Pancreas (tissue), 10 donors: ENCODE data around the gene SVEP1. TPM values are rescaled to one million over a fixed set of nuclear protein-coding genes. Genes with fewer than 3 reads are reported as not detected.

Experiments
- ATAC-seq, 4 donors: fragments of 200-7000 bp; cut with Tn5 transposase; one replicate each; pipeline versions ENCODE4 v1.8.0 to v1.9.1; 2020; ENCODE audit warnings: mild to moderate bottlenecking in 4 of 4, moderate library complexity in 4 of 4
- DNase-seq, 6 donors: peaks; one replicate each; pipeline ENCODE4 v3.0.0-alpha.2; 2020
- FAIRE-seq: peaks from 2 replicates; lab custom pipeline; 2012; peaks lifted over from hg19 to GRCh38; lab: Jason Lieb, UNC
- H3K27ac ChIP-seq, 4 donors: fragments of 200-600 bp; sonication (generic); 1 replicate in 3 of 4; 2 replicates in 1 of 4; pipeline versions ENCODE4 v1.5.0 to v1.8.0; 2020
- H3K27me3 ChIP-seq, 4 donors: fragments of 200-600 bp; one replicate each; pipeline ENCODE4 v1.8.0; 2021
- H3K36me3 ChIP-seq, 3 donors: fragments of 200-600 bp; sonication (generic) in 1 of 3; one replicate each; pipeline versions ENCODE4 v1.5.0 to v1.8.0; 2020 to 2021
- H3K4me1 ChIP-seq, 3 donors: fragments of 200-600 bp; one replicate each; pipeline ENCODE4 v1.8.0; 2021
- H3K4me3 ChIP-seq, 4 donors: fragments of 200-600 bp; sonication (generic) in 2 of 4; one replicate each; pipeline versions ENCODE4 v1.5.0 to v1.8.0; 2020 to 2021
- H3K9me3 ChIP-seq, 4 donors: fragments of 200-600 bp; one replicate each; pipeline ENCODE4 v1.8.0; 2021
- WGBS, 2 donors: extraction: QIAGEN DNeasy Blood & Tissue Kit; methylation state at CpG; one replicate each; pipeline ENCODE4 v1.1.7; 2013; 5-methylcytosine and 5-hydroxymethylcytosine counted together
- intact Hi-C, 3 donors: fragments of 100-400 bp; cut with DNase I; formaldehyde crosslinking; loops; one replicate each; pipeline versions ENCODE4 v1.11.1 to v1.14.2; 2022
- polyA plus RNA-seq, 2 donors: library from polyadenylated mRNA; stranded (reverse); fragments of 200-250 nt; gene quantifications; one replicate each; pipeline ENCODE4 v1.2.3, GENCODE V29; 2013
- total RNA-seq, 6 donors: library from RNA; stranded (reverse); fragmentation: NEBNext Ultra II Directional in 4 of 6; extraction: Animal tissue kit (Norgen Biotek cat#: 25700) in 4 of 6; gene quantifications; one replicate each; pipeline versions ENCODE4 v1.2.1 to v1.2.4, GENCODE V29; 2021 to 2023
- TF ChIP-seq, protein P1 (sequence below), 4 donors: fragments of 200-600 bp; sonication (generic) in 3 of 4; IDR thresholded peaks; one replicate each; pipeline versions ENCODE4 v1.5.0 to v1.8.0; 2021; ENCODE audit warnings: antibody characterized with exemption in 4 of 4
- donor health status: healthy with polysubstance abuse.
- donor health status: DM: no; HTN: no; CAD: no; lungs with moderate emphysema.
- donor health status: DM: no; HTN: no; CAD: no.
- donor health status: control.
- donor health status: control.
- donor health status: Bipolar disorder and iron deficiency.
- donor health status: DM: yes; HTN: yes; CAD: no.
- donor health status: DM: no; HTN: no; CAD: no.
- donor health status: DM: no; HTN: no; CAD: no.
- donor health status: DM: yes; HTN: yes; CAD: no.

Gene SVEP1
- total and polyA plus RNA-seq, 8 donors, result 0.96 to 12.8 (median 4.3) TPM

DNA sequence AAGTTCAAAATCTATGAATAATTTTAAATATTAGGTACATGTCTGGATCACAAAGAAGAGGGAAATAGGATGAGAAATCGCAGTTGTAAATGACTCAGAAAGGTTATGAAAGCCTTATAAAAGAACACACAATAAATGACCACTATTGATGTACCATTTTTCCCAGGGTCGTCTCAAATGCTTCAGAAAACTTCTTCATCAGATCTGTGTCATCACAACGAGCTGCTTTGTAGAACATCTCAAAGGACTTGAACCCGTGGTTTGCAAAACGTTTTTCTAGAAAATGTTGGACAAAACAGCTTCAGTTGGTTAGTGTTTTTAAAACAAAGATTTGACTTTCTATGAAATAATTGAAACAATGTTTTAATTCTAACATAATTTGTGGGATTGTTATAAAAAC lies 100.1 kb downstream of the SVEP1 start:
- no peak overlapping the region for H3K27ac ChIP-seq
- no peaks in the 10 kb centered on the region for H3K4me1 ChIP-seq
- FAIRE-seq (no peak), DNase-seq (no peak), ATAC-seq (no peak)
- 54 to 68% methylated on average over 5 of the region's 5 CpGs for WGBS, 2 donors
- H3K36me3 ChIP-seq, result no peaks in the 10 kb centered on the region
- no peak overlapping the region for H3K4me3 ChIP-seq
- no peaks in the 10 kb centered on the region for H3K27me3 ChIP-seq
- TF ChIP-seq, protein P1, sequence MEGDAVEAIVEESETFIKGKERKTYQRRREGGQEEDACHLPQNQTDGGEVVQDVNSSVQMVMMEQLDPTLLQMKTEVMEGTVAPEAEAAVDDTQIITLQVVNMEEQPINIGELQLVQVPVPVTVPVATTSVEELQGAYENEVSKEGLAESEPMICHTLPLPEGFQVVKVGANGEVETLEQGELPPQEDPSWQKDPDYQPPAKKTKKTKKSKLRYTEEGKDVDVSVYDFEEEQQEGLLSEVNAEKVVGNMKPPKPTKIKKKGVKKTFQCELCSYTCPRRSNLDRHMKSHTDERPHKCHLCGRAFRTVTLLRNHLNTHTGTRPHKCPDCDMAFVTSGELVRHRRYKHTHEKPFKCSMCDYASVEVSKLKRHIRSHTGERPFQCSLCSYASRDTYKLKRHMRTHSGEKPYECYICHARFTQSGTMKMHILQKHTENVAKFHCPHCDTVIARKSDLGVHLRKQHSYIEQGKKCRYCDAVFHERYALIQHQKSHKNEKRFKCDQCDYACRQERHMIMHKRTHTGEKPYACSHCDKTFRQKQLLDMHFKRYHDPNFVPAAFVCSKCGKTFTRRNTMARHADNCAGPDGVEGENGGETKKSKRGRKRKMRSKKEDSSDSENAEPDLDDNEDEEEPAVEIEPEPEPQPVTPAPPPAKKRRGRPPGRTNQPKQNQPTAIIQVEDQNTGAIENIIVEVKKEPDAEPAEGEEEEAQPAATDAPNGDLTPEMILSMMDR (IDR thresholded peaks at IDR 0.05), result no peak
- no peaks in the 10 kb centered on the region for H3K9me3 ChIP-seq
- intact Hi-C loops, result no loop called here

DNA sequence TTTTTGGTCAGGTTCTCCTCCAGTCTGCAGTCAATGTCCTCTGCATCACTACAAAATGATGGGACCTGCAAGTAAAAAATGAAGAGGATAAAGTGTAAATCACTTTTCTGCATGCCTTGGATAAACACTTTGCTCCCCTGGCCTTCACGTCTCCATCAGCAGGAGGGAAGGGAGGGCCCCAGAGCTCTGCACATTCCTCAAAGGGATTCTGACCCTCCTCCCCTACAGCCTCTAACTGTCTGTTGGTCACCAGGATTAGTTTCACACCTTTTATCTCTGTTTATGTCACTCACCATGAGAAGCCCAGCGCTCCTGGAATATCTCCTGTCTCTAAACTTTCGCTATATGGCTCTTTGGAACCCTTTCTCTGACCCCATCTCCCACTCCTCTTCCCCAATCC lies 103.3 kb downstream of the SVEP1 start:
- 31 to 48% methylated on average over 3 of the region's 3 CpGs for WGBS, 2 donors
- intact Hi-C loops, result no loop called here

DNA sequence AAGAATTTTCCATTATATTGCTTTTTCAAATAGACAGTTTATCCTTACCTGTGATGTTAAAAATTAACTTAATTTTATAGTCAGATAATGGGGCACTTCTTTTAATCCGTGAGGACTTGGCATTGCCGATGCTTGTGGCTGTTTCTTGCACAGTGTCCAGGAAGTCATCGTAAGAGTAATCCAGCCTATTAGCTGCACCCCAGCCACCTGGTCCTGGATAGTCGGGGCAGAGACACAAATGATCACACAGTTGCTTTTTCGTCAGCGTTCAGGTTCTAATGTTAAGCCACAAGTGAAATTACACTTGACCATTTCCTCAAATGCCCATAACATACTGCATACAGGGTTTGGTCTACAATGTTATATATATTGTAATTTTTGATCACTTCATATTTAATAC lies 107.4 kb downstream of the SVEP1 start:
- no peak overlapping the region for H3K4me3 ChIP-seq
- TF ChIP-seq, protein P1 (IDR thresholded peaks at IDR 0.05), result no peak
- intact Hi-C loops, result no loop called here
- no peaks in the 10 kb centered on the region for H3K27me3 ChIP-seq
- no peak overlapping the region for H3K27ac ChIP-seq
- 53 to 57% methylated on average over 6 of the region's 6 CpGs for WGBS, 2 donors
- no peak for ATAC-seq
- no peaks in the 10 kb centered on the region for H3K9me3 ChIP-seq
- no peaks in the 10 kb centered on the region for H3K4me1 ChIP-seq
- no peak for DNase-seq
- no peaks in the 10 kb centered on the region for H3K36me3 ChIP-seq
- no peak for FAIRE-seq

More for the DNA sequence above, 103.3 kb downstream of the SVEP1 start:
- DNase-seq (no peak), ATAC-seq (no peak), FAIRE-seq (no peak)
- TF ChIP-seq, protein P1 (IDR thresholded peaks at IDR 0.05), result no peak
- H3K9me3 ChIP-seq, result no peaks in the 10 kb centered on the region
- H3K36me3 ChIP-seq, result no peaks in the 10 kb centered on the region
- no peaks in the 10 kb centered on the region for H3K4me1 ChIP-seq
- no peaks in the 10 kb centered on the region for H3K27me3 ChIP-seq
- no peak overlapping the region for H3K4me3 ChIP-seq
- H3K27ac ChIP-seq, result no peak overlapping the region

DNA sequence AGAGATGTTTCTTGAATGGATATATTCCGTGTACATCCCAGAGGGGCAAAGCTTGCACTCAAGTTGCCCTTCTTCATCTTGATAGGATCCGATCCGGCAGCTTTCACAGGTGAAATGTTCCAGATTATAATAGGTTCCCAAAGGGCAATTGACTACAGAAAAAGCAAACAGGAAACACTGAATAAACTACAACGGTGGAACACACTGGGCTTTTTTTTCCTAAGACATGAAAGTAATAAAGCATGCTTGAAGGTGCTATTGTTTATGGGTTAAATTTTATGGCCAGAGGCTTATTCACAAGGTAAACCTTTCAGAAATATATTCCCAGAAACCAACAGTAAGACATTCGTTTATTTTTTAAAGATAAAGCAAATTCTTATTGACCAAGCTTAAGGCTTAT lies 110.6 kb downstream of the SVEP1 start:
- WGBS, 2 donors, result 41 to 42% methylated on average over 5 of the region's 5 CpGs
- Histone ChIP-seq H3K9me3 (no peaks in the 10 kb centered on the region), H3K36me3 (no peaks in the 10 kb centered on the region), H3K4me3 (no peak overlapping the region), H3K27ac (no peak overlapping the region), H3K27me3 (no peaks in the 10 kb centered on the region), H3K4me1 (no peaks in the 10 kb centered on the region)
- ATAC-seq (no peak), FAIRE-seq (no peak), DNase-seq (no peak)
- intact Hi-C loops, result no loop called here
- TF ChIP-seq, protein P1 (IDR thresholded peaks at IDR 0.05), result no peak

DNA sequence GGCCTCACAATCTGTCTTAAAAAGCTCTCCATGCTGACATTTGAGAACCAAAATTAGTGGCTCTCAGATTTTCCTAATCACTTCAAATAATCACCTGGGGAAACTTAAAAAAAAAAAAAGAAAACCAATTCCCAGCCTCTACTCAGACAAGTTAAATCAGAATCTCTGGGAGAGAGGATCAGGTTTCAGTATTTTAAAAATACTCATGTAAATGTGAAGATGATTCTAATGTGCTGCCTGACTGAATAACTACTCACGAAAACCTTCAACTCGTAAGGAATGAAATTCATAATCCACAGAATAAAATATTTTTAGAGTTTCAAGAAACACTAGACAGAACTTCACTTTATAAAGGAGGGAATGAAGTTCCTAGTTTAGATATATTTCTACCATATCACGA lies 114.4 kb downstream of the SVEP1 start:
- no peak overlapping the region for H3K27ac ChIP-seq
- H3K4me1 ChIP-seq, result no peaks in the 10 kb centered on the region
- TF ChIP-seq, protein P1 (IDR thresholded peaks at IDR 0.05), result no peak
- 72 to 85% methylated on average over 3 of the region's 3 CpGs for WGBS, 2 donors
- no peak for FAIRE-seq
- no peak overlapping the region for H3K4me3 ChIP-seq
- ATAC-seq, result no peak
- no peaks in the 10 kb centered on the region for H3K27me3 ChIP-seq
- no peaks in the 10 kb centered on the region for H3K36me3 ChIP-seq
- intact Hi-C loops, result no loop called here
- no peak for DNase-seq
- no peaks in the 10 kb centered on the region for H3K9me3 ChIP-seq
